Smooth muscle cell (in vitro differentiated cells): ENCODE measurements around the gene TMEM178B. TPM values are rescaled to one million over a fixed set of nuclear protein-coding genes. Genes with fewer than 3 reads are reported as not detected.

Experiments used
- DNase-seq: peaks from one replicate; lab custom pipeline; 2025; ENCODE audit not compliant: unreplicated experiment; lab: John Stamatoyannopoulos, UW
- H2AFZ ChIP-seq: fragments of 200-600 bp; sonication (generic); 2 replicates; pipeline ENCODE4 v1.6.0; 2016; ENCODE audit warnings: antibody characterized with exemption, low read depth, mild to moderate bottlenecking
- H3F3A ChIP-seq: fragments of 200-600 bp; sonication (generic); 2 replicates; pipeline ENCODE4 v1.6.0; 2017; ENCODE audit warnings: antibody characterized with exemption, low read depth
- H3K27ac ChIP-seq: fragments of 200-600 bp; sonication (generic); 2 replicates; pipeline ENCODE4 v1.5.1; 2016; ENCODE audit warnings: low read depth, mild to moderate bottlenecking
- H3K27me3 ChIP-seq: fragments of 200-600 bp; sonication (generic); 2 replicates; pipeline ENCODE4 v1.6.1; 2016; ENCODE audit warnings: low read depth, mild to moderate bottlenecking
- H3K36me3 ChIP-seq: fragments of 200-600 bp; sonication (generic); 2 replicates; pipeline ENCODE4 v1.5.1; 2016; ENCODE audit warnings: low read depth
- H3K4me1 ChIP-seq: fragments of 200-600 bp; sonication (generic); 2 replicates; pipeline ENCODE4 v1.5.1; 2016; ENCODE audit warnings: low read depth
- H3K4me2 ChIP-seq: fragments of 200-600 bp; sonication (generic); 2 replicates; pipeline ENCODE4 v1.6.0; 2016; ENCODE audit warnings: mild to moderate bottlenecking
- H3K4me3 ChIP-seq: fragments of 200-600 bp; sonication (generic); 2 replicates; pipeline ENCODE4 v1.5.1; 2016; ENCODE audit warnings: mild to moderate bottlenecking
- H3K79me2 ChIP-seq: fragments of 200-600 bp; sonication (generic); 2 replicates; pipeline ENCODE4 v1.6.0; 2016; ENCODE audit warnings: low read depth, mild to moderate bottlenecking
- H3K9ac ChIP-seq: fragments of 200-600 bp; sonication (generic); 2 replicates; pipeline ENCODE4 v1.6.0; 2016; ENCODE audit warnings: low read depth
- H3K9me3 ChIP-seq: fragments of 200-600 bp; sonication (generic); replicated peaks from 2 replicates; pipeline ENCODE4 v1.5.1; 2016; ENCODE audit warnings: low read depth
- H4K20me1 ChIP-seq: fragments of 200-600 bp; sonication (generic); 2 replicates; pipeline ENCODE4 v1.6.0; 2016; ENCODE audit warnings: low read depth
- CTCF ChIP-seq: fragments of 200-600 bp; sonication (generic); IDR thresholded peaks from 2 replicates; pipeline ENCODE4 v1.5.1; 2017; ENCODE audit warnings: borderline replicate concordance, mild to moderate bottlenecking, antibody characterized with exemption; ENCODE audit not compliant: insufficient read depth, poor library complexity, severe bottlenecking
- WGBS: methylation state at CpG from one replicate; pipeline ENCODE4 v1.1.7; 2016; ENCODE audit warnings: low lambda C conversion rate; 5-methylcytosine and 5-hydroxymethylcytosine counted together
- polyA plus RNA-seq: library from polyadenylated mRNA; unstranded; fragments of >200 nt; fragmentation: Nextera tagmentation; extraction: Ambion mirVana; gene quantifications from 2 replicates; pipeline ENCODE4 v1.2.1, GENCODE V29; 2016
- total RNA-seq: library from RNA; depleted of rRNA; stranded (reverse); fragments of >200 nt; gene quantifications from 2 replicates; pipeline ENCODE4 v1.2.3, GENCODE V29; 2014

The TMEM178B gene
- total and polyA plus RNA-seq, 2 experiments from 2014 or later: 0.72 TPM; not detected in 1

- Histone ChIP-seq H3K9ac (no peak overlapping the region), H3K27ac (peak overlapping the region; percentile 81)
- TF ChIP-seq CTCF: no peak
Measured at GRCh38 chr7:141363748-141364147, 289.9 kb downstream of the TMEM178B start.

GRCh38 chr7:141366091-141366621 lies 292.3 kb downstream of the TMEM178B start:
- H3K9me3 ChIP-seq: no peaks in the 10 kb centered on the region
- H3K9ac ChIP-seq: no peak overlapping the region
- H2AFZ ChIP-seq: peak overlapping the region; percentile 54
- no peaks in the 10 kb centered on the region for H3K79me2 ChIP-seq
- TF ChIP-seq CTCF: no peak
- peaks cover 19% of the 10 kb centered on the region for H3F3A ChIP-seq
- peaks cover 32% of the 10 kb centered on the region for H3K4me1 ChIP-seq
- no peaks in the 10 kb centered on the region for H4K20me1 ChIP-seq
- H3K4me3 ChIP-seq: no peak overlapping the region
- 34% methylated on average over 6 of the region's 6 CpGs for WGBS
- H3K4me2 ChIP-seq: no peak overlapping the region
- no peaks in the 10 kb centered on the region for H3K36me3 ChIP-seq
- H3K27me3 ChIP-seq: no peaks in the 10 kb centered on the region
- no peak overlapping the region for H3K27ac ChIP-seq
- DNase-seq: no peak

More at GRCh38 chr7:141363748-141364147, 289.9 kb downstream of the TMEM178B start:
- no peak for DNase-seq
- Histone ChIP-seq H3F3A (peaks cover 21% of the 10 kb centered on the region), H3K9me3 (no peaks in the 10 kb centered on the region), H3K4me2 (peak overlapping the region; percentile 67), H4K20me1 (no peaks in the 10 kb centered on the region), H3K4me3 (no peak overlapping the region), H3K27me3 (no peaks in the 10 kb centered on the region), H3K36me3 (no peaks in the 10 kb centered on the region), H3K79me2 (no peaks in the 10 kb centered on the region), H2AFZ (no peak overlapping the region), H3K4me1 (peaks cover 29% of the 10 kb centered on the region)
- 94% methylated on average over 2 of the region's 2 CpGs for WGBS

GRCh38 chr7:141369422-141369821 lies 295.6 kb downstream of the TMEM178B start:
- Histone ChIP-seq H3K9ac (no peak overlapping the region), H3K4me1 (peaks cover 22% of the 10 kb centered on the region), H3F3A (no peaks in the 10 kb centered on the region), H3K4me2 (no peak overlapping the region), H2AFZ (no peak overlapping the region), H3K27me3 (no peaks in the 10 kb centered on the region), H3K4me3 (no peak overlapping the region), H3K9me3 (no peaks in the 10 kb centered on the region), H3K79me2 (no peaks in the 10 kb centered on the region), H3K27ac (no peak overlapping the region), H3K36me3 (no peaks in the 10 kb centered on the region), H4K20me1 (no peaks in the 10 kb centered on the region)
- no peak for TF ChIP-seq CTCF
- WGBS: 97% methylated on average over 4 of the region's 4 CpGs
- no peak for DNase-seq

- no peak for TF ChIP-seq CTCF
- Histone ChIP-seq H3K4me2 (no peak overlapping the region), H3K9me3 (no peaks in the 10 kb centered on the region), H3K4me1 (peaks cover 22% of the 10 kb centered on the region), H2AFZ (no peak overlapping the region), H3F3A (no peaks in the 10 kb centered on the region), H3K79me2 (no peaks in the 10 kb centered on the region), H3K9ac (no peak overlapping the region), H3K36me3 (no peaks in the 10 kb centered on the region), H3K4me3 (no peak overlapping the region), H3K27me3 (no peaks in the 10 kb centered on the region), H4K20me1 (no peaks in the 10 kb centered on the region), H3K27ac (no peak overlapping the region)
- WGBS: 54% methylated on average over 5 of the region's 5 CpGs
- no peak for DNase-seq
Measured at GRCh38 chr7:141370178-141370577, 296.3 kb downstream of the TMEM178B start.
